ENCODE data around the gene CEP164.
"Not testable (repeated sequence)": the region's sequence is repeated elsewhere in the genome, so short reads cannot be mapped to it uniquely, and the experiment has no call there.

CEP164 gene

DNA sequence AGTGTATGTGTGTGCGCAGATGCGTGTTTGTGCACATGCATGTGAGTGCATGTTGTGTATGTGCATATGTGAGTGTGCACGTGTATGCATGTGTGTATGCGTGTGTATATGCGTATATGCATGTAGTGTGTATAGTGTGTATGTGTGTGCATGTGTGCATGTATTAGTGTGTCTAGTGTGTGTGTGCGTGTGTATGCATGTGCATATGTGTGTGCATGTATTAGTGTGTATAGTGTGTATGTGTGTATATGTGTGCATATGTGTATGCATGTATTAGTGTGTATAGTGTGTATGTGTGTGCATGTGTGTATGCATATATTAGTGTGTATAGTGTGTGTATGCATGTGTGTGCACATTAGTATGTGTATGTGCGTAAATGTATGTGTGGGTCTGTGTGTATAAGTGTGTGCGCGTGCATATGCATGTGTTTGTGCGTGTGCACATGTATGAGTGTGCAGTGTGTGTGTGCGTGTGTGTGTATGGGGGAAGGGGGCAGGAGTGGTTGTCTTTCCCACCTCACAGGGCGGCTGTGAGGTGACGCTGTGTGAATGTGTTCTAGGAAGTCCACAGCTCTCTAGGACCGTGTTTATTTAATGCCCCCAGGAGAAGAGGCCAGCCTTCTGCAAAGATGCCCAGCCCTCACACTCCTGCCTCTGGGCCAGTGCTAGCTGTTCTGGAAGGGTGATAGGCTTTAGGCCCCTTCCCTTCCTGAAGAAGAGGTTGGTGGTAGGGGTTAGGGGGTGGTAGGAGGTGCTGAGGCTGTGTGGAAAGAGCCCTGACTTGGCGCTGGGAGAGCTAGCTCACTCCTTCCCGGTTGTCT lies 114.6 kb downstream of the CEP164 start:
- DNase-seq (ENCODE audit: low spot score) = no peak

DNA sequence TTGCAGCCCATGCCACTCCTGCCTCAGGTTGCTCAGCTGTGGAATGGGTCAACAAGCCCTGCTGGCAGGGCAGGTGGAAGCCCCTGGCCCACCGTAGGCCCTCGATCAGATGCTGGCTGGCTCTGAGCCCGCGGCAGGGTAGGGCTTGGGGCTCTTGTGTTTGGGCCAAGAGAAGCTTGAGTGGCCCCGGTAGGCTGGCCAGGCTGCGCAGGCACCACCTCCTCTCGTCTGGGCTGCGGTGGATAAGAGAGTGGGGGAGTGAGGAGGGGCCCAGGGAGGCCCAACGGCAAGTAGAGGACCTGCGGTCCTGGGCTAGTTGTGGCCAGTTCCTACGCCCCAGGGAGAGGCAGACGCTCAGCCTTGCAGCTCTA lies 115.2 kb downstream of the CEP164 start:
- no peak for DNase-seq (ENCODE audit: low spot score)

DNA sequence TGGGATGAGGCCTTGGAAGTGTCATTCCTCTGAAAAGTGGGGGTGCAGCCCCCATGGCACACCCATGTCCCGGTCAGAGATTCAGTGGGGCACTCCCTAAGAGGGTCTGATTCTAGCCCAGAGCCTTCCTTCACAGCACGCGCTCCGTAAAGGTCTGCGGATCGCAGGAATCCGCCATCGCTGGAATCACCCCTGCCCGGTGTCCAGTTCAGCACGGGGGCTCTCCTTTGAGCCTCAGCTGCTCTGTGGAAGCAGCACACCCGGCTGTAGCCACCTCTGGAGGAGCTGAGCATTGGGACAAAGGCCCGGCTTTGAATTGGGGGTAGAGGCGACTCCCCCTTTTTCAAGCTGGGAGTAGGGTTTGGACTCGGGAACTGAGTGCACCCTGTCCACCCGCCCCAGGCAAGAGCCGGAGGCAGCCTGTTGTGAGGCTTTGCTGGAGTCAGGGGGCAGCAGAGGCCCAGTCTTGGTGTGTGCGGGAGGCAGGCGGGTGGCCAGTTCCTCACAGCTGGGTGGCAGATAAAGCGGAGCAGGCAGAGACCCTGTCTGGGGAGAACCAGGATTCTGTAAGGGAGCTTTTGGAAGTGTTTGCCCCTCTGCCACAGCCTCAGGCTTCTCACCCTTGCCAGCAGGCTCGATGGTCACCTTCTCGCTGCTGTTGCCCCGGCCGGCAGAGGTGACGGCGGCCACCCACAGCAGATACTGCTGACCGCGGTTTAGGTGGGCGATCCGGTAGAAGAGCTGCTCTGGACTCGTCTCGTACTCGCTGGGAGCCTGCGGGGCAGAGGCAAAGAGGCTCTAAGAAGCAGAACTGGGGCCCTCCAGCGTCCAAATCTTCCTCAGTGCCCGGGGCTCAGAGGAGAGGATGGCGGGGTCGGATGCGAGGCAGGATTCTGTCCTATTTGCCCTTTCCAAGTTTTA lies 115.9 kb downstream of the CEP164 start:
- DNase-seq (ENCODE audit: low spot score) = no peak

DNA sequence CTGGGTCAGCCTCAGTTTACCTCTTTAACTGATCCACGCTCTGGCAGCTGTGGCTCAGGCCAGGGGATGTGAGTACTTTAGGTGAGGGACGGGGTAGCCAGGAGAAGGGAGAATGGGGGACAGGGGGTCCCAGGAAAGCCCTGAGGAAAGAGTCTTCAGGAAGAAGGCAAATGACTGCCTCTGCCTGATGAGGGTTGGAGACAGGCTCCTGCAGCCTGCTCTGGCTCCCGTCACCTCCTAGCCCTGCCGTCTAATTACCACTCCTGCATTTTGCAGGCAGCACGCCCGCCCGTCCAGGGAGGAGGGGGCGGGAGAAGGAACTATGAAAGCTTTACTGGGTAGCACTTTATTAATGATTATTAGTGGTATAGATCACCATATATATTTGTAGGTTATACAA lies 116.6 kb downstream of the CEP164 start:
- no peak for DNase-seq (ENCODE audit: low spot score)

DNA sequence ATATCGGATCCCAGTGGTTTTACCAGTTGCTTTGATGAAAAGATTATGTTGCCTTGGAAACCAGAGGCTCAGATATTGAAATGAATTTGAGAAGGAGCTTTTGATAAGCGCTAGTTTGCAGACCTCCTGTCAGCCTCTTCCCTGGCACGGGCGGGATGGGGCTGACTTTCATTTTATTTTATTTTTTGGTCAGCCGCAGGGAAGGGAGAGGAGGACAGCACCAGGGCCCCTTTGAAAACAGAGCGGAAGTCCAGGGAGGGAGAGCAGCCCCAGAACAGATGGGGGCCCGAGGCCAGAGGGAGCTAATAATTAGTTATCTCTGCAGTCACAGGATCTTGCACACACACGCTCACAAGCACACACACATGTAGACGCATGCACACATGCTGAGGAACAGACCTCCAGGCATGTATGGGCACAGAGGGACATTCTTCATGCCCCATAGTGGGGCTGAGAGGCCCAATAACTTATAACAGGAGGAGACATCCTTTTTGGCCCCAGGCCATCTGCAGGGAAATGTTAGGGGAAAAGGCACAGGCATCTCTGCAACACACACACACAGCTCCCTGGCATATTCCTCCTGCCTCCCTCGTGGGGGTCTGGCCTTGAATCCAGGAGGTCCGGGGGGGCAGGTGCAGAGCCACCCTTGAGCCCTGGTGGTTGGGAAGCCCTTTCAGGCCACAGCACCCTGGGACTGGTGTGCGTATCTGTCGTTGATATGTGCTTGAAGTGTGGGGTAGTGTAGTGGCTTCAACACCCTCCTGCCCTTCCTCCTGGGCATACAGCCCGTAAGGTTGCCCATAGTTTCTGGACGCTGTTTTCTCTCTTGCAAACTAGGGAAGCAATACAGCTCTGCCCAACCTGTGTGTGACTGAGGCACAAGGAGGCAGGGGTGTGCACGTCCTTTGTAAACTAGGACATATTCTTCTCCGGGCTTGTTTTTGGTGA lies 117.3 kb downstream of the CEP164 start:
- DNase-seq (ENCODE audit: low spot score) = no peak

DNA sequence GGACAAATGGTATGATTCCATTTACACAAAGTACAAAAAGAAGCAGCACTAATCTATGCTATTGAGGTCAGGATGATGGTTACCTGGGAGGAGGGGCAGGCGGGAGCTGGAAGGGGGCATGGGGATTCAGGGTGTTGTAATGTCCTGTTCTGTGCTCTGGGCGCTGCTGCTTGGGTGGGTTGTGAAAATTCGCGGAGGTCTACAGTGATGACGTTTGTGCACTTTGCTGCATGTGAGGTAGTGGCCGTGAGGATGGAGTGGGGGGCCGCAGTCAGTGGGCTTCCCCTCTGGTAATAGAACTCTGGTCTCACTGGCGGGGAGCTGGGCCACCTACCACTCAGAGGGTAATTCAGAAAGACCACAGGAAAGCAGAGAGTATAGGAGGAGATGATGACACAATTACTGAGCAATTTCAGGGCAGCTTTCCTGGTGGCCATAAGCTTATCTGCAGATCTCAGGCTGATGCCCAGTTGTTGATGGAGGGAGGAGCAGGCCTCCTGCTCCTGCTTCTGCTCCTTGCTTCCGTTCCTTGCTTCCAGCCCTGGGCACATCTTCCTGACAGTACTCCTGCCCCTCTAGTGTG lies 121.5 kb downstream of the CEP164 start:
- DNase-seq (ENCODE audit: low spot score) = no peak

DNA sequence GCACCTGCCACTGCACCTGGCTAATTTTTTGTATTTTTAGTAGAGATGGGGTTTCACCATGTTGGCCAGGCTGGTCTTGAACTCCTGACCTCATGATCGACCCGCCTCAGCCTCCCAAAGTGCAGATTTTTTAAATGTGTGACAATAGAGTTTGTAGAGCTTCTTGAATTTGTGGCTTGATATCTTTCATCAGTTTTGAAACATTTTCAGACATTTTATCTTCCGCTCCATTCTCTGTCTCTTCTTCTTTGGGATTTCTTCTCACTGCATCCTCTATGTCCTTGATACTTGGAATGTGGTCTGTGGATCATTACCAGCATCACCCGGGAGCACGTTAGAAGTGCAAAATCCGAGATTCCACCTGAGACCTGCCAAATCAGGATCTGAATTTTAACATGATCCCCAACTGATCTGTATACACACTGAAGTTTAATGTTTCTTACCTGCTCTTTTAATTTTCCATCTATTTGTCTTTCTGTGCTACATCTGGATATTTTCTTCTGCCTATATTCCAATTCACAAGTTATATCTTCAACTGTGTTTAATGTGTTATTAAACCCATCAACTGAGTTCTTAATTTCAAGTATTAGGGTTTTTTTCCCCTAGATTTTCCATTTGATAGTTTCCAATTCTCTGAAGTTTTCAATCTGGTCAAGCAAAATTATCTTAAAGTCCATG lies 126.4 kb downstream of the CEP164 start:
- no peak for DNase-seq (ENCODE audit: low spot score)

DNA sequence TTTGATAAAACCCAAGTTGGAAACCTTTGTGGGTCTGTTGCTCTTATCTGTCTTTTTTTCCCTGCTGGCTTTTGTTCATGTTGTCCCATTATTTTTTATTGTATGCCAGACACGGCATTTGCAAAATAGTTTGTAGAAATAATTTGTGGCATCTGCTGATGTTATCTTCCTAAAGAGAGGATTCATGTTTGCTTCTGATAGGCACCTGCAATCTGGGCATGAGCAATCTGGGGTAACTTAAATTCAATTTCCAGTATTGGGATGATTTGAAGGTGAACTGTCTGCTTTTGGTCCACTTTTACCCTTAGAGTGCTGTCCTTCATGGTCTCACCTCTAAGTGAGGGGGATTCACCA lies 126.9 kb downstream of the CEP164 start:
- DNase-seq (ENCODE audit: low spot score) = no peak

DNA sequence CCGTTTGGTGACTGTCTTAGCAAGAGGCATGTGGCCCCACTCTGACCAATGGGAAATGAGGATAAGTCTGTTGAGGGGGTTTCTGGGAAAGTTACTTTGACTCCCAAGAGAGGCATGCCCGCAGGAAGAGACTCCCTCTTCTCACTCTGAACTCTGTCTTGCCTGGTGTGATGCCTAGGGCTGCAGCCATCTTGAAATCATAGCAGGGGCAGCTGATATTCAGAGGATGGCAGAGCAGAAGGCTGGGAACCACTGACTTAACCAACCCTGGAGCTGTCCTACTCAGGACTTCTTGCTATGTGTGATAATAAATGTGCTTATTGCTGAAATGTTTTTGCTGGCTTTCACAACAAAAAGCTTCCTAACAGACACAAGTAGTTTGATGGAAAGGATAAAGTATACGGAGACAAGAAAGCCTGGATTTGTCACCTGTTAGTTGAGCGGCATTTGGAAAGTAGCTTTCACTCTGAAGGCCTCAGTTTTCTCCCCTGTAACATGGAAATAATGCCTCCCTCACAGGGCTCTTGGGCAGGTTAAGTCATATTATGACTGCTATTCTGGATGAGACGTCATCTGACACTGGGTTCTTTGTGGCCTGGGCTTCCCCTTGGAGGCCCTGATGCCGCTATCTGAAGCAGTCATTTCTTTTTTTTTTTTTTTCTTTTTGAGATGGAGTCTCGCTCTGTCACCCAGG lies 128.5 kb downstream of the CEP164 start:
- DNase-seq (ENCODE audit: low spot score) = no peak

DNA sequence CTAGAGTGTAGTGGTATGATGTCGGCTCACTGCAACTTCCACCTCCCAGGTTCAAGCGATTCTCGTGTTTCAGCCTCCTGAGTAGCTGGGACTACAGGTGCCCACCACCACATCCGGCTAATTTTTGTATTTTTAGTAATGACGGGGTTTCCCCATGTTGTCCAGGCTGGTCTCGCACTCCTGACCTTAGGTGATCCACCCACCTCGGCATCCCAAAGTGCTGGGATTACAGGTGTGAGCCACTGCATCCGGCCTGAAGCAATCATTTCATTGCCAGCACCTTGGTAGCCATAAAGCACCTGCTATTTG lies 129.0 kb downstream of the CEP164 start:
- not testable (repeated sequence) for DNase-seq (ENCODE audit: low spot score)

DNA sequence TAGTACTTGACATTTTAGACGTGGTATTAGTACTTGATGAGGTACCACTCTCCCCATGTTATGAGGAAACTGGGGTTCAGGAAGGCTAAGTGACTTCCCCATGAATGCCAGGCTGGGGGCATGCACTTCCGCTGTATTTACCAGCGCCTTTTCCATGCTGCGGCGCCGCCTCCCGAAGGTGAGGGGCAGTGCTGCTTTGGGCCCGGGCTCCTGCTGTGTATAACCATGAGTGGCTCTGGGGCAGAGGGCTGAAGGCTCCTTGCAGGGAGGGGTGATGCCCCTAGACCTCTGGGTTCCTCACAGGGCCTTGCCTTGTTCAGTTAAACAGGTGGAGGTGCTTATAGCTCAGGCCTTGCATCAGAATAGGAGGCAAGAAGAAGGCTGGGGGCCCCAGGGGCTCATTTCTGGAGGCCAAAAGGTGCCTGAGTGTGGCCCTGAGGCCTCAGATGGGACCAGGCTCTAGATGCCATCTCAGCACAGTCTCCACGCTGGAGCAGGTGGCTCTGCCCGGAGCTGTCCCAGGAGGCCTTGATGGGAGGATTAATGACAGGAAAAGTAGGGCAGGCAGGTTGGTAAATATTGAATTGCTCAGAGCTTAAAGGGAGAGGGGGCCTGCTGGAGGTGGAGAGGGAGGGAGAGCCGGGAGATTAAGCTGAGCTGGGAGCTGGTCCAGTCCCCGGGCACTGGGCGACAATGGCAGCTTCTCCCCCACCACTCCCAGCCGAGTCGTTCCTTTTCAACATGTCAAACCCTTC lies 129.6 kb downstream of the CEP164 start:
- no peak for DNase-seq (ENCODE audit: low spot score)

DNA sequence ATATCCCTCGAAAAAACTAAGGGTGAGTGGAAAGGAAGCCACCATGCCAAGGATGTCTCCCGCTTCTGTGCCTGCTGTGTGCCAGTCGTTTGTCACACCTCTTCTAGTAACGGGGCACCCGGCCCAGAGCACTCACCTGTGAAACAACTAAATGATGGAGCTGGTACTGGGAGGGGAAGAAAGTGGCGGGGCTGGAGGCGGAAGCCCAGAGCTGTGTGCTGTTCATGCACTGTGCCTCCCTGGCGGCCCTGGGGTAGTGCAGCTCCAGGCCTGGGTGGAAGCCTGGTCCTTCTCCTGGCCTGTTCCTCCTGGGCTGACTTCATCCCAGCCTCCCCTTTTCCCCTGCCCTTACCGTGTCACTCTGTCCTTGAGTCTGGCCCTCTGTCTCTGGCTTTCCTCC lies 130.2 kb downstream of the CEP164 start:
- no peak for DNase-seq (ENCODE audit: low spot score)

DNA sequence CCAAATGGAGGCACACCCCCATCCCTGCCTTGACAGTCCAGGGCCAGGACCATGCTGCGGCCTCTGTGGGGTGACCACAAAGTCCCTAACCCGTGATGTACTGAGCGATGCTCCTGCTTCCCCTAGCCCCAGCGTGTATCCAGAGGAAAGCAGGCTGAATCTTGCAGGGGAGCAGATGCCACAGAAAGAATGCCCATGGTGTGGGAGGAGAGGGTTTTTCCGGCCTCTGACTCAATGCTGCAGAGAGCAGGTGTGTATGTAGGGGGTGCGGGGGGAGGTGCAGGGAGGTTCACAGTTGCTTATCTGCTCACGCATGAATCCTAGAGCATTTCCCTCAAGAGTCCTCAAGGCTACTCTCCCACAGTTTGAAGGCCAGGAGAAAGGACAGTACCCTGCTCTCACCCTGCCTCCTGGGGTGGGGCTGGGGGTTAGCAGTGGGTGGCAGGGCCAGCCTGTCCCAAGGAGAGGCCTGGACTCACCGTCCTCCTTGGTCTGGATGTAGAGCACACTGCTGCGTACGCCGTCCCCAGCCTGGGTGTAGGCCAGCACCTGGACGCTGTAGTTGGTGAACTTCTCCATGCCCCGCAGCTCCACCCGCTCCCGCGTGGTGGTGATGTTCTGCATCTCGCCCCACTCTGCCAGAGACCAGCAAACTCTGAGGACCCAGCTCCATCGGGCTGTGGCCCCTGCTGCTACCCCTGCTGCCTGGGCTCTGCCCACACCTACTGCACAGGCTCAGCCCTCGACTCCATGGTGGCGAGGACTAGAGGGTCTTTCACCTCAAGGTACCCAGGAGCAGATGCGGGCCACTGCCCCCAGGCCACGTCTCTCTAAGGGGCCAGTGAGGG lies 130.8 kb downstream of the CEP164 start:
- no peak for DNase-seq (ENCODE audit: low spot score)

DNA sequence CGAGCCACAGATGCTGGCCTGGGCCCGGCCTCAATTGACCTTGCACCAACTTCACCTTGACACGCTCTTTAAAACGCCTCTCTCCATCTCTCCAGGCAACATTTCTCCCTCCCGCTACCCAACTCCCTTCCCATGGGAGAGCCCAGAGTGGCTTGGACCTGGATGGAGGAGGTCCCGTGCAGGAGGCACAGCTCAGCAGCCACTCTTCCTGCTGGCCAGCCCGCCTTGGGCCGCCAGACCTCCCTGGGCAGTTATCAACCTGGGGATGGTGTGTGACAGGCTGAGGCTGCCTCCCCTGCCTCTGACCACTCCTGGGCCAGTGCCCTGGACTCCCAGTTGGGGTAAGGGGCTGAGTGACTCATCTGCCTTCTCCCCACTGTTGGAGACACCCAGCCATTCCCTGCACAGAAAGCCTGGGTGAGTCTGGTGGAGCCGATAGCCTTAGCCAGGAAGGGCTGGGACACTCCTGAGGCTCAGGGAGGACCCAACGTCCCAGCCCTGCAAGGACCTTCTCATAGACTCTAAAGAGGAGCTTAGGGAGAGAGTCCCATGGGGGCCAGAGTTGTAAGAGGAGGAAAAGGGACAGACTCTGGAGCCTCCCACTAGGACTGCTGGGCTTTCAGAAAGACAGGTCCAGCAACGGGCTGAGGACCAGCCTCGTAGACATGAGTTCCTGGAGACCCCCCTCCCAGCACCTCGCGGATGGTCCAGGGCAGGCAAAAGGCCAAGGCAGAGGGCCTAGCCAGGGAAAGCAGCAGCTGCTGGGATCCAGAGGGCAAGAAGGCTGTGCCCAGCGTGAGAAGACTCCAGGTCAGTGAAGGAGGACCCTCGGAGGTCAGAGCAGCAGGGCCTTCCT lies 131.7 kb downstream of the CEP164 start:
- no peak for DNase-seq (ENCODE audit: low spot score)

DNA sequence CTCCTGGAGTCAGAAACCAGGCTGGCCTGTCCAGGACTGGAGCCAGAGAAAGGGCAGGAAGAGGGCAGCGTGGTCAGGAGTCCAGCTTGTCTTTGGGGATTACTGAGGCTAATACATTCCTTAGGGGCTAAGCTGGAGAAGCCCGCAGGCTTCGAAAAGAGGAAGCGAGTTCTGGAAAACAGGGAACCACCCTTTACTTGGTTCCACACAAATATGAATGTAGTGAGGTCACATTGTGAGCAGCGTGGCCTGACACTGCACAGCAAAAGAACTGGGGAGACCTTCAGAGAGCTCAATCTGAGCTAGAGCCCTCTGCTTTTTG lies 132.3 kb downstream of the CEP164 start:
- no peak for DNase-seq (ENCODE audit: low spot score)

DNA sequence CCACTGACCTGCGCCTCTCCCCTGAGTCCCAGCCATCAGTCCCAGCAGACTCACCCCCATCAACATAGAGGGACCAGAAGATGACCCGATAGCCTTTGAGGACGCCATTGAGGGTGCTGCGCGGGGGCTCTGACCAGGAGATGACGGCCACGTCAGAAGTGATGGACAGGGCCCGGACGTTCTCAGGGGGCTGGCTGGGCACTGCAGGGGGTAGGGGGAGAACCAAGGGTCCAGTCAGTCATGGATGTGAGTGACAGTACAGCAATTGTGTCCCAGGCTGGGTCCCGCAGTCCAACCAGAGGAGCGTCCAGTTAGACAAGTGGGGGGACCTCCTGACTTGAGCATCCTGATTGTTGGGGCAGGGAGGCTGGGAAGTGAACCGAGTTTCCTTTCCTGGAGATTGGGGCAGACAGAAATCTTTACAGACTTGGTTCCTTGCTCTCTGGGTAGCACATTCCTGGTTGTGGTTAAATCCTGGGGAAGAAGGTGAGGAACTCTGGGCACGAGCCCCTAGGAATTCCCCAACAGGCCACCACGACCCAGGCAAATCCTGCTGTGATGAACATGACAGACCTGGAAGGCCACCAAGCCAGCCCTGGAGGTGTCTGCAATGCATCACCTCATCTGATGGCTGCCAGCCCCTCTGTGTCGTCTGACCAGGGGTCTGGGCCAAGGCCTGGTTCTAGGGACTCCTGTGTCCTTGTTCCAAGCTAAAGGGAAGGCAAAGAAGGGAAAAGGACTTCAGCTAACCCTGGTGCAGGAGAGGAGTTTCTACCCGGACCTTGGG lies 133.9 kb downstream of the CEP164 start:
- DNase-seq (ENCODE audit: low spot score) = no peak

DNA sequence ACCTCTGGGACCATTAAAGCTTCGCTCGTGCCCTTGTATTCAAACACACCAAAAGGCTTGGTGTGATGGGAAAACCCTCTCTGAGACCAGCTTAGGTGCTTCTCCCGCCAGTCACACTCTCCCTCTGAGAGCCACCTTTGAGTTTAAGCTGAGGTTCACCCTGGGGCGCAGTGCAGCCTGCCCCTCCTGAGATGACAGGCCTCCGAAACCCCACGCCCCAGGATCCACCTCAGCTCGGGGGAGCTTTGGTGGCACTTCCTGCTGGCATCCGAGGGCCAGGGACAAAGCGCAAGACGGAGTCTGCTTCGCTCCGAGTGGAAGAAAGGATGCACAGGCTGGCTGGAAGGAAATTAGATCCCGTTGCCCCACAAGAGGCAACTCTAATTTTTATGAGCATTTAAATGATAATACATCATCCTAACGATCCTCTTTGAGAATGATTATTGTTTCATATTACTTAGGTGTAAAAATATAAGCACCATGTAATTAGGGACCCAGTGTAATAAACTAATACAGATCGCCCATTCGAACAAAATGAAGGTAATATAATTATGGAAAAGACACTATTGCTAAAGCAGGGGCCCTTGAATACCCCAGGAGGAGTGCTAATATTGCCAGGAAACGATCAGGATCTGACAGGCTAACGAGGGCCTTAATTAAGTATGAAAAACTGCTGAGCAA lies 134.7 kb downstream of the CEP164 start:
- DNase-seq (ENCODE audit: low spot score) = no peak

All from CD4-positive, alpha-beta T cell treated with Interleukin-15 for 4 hours (primary cell).